HK-2 (cell line): ENCODE measurements around the gene ACACB.

Source experiments
- DNase-seq: peaks from one replicate; pipeline ENCODE4 v3.0.0-alpha.2; 2018; ENCODE audit not compliant: unreplicated experiment

ACACB gene

GRCh38 chr12:109110988-109111495 lies 5.3 kb upstream of the ACACB start:
- DNase-seq: peak; percentile 74

DNA sequence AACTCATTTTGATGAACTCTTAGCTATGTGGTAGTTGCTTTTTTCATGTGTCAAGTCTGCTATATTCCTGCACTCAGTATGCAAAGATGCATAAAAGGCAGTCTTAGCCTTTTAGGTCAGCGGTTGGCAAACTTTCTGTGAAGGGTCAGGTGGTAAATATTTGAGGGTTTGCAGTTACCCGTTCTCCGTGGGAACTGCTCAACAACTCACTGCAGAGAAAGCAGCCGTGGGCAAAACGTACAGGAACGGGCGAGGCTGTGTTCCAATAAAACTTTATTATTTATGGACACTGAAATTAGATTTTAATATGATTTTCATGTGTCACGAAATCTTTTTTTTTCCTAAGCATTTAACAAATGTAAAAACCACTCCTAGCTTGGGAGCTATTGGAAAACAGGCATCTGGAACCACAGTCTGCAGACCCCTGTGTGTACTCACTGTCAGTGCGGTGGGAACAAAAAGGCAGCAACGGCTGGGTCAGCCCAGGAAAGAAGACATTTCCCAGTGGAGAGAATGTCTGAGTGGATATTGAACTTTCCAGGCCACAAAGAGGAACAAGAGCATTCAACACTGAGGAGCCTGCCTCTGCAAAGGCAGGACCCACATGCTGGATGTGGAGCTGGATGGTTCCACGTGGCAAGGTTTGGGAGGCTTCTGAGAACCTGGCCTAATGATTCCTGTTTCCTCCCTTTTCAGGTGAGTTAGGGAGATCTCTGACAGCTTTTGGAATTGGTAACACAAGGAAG lies 3.5 kb upstream of the ACACB start:
- DNase-seq: no peak

DNA sequence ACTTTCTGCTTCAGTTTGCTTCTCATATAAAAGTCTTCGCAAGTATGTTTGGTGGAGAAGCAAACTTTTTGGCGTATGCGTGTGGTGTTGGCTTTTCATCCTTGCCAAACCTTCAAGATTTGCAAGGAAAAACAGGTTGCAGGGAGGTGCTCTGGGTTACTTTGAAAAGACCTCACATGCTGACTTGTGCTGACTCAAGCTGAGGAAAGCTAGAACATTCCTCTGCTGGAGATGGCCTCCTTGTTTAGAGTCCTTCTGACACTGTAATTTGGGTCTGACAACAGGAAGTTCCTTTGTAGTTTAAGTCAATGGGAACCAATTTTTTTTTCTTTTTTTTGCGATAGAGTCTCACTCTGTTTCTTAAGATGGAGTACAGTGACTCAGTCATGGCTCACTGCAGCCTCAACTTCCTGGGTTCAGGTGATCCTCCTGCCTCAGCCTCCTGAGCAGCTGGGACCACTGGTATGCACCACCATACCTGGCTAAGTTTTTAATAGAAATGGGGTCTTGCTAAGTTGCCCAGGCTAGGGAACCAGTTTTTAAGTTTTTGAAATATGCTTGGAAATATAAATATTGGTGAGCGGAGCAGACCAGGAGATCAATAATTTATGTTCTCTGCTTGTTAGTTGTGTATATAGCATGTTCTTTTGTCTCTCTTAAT lies 2.6 kb upstream of the ACACB start:
- DNase-seq: no peak

GRCh38 chr12:109114644-109115043 lies 1.7 kb upstream of the ACACB start:
- no peak for DNase-seq

DNA sequence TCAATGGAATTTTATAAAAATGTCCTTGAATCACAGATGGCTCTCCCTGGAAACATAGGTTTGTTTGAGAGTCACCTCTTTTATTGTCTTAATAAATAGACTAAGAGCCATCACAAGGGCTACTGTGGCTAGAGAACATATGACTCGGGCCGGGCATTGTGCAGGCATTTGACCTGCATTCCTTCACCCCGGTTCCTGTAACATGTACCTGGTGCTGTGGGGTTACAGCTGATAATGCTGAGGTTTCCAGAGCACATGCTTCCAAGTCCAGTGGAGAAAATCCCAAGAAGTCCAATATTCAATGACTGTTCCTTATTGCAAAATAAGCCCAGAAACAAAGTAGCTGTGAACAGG lies 1.0 kb upstream of the ACACB start:
- DNase-seq: no peak

DNA sequence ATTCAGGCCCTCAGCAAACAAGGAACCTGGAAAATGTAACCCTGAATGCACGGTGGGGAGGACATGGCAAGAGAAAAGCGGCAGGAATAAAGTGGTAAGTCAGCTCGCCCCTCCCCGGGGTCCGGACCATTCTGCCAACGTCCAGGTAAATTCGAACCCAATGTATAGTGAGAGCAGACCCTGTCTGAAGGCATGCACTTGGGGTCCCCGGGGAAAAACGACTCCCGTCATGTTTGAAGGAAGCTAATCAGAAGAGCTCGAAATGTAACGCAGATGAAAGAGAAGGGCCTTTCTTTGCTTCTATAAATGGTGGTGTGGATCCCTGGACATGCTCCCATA lies 193 bp downstream of the ACACB start:
- no peak for DNase-seq

- no peak for DNase-seq
These were observed 3.7 kb downstream of the ACACB start for GRCh38 chr12:109120095-109120494.

DNA sequence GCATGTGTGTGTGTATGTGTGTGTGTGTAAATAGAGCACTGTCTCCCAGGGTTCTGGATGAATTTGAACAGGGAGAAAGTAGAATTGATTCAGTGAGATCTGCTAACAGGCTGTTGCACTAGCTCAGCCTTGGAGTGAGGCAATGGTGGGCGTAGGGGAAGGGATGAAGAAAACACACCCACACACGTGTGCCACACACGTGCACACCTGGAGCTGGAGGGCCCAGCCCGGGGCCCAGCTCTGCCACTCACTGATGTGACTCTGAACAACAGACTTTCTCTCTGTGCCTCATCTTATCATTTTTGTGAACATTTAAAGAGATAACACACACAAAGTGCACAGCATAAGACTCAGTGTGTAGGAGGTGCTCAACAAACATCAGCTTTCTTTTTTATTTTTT lies 4.2 kb downstream of the ACACB start:
- no peak for DNase-seq

- DNase-seq: no peak
These were observed 5.0 kb downstream of the ACACB start for GRCh38 chr12:109121346-109121880.

DNA sequence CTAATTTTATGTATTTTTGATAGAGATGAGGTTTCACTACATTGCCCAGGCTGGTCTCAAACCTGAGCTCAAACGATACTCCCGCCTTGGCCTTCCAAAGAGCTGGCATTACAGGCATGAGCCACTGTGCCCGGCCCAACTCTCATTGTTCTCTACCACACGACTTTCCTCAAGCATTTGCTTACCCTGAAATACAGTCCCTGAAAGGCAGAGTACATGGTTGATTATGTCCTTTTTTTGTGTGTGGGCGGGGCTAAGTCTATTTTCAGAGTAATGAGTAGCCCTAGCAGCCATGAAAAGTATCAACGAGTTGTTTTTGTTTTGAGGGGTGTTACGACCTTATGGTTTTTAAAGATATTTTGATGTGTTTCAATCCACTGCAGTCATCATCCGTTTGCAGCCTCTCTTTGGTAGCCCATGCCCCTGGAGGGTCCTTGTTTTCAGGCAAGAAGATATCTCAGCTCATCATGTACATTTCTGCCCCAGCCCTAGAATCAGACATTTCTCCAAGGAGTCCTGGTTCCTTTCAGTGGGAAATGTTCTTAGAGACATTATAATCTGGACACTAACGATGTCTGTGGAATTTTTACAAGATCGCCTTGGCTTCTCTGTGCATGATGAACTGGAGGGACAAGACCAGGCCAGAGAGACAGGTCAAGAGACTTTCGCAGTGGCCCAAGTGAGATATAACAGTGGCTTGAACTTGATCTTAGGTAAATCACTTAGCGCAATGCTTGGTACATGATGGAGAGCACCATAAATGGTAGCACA lies 8.7 kb downstream of the ACACB start:
- DNase-seq: no peak

DNA sequence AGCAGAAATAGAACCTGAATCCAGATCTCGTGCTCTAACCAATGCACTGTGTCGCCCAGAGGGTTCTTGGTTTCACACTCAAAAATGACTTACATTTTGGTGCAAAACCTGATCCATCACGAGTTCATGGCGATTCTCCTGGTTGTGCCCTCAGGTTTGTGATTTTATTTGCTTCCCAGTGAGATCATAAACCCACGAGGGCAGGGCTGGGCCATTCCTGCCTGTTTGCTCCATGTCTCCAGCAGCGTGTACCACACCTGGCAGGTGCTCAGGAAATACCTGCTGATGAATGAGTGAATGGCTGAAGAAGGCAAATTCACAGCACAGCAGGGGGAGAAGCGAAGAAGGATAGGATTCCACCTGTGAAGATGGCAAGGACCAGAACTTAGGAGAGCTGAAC lies 9.4 kb downstream of the ACACB start:
- DNase-seq: no peak

GRCh38 chr12:109126784-109127183 lies 10.4 kb downstream of the ACACB start:
- no peak for DNase-seq

DNA sequence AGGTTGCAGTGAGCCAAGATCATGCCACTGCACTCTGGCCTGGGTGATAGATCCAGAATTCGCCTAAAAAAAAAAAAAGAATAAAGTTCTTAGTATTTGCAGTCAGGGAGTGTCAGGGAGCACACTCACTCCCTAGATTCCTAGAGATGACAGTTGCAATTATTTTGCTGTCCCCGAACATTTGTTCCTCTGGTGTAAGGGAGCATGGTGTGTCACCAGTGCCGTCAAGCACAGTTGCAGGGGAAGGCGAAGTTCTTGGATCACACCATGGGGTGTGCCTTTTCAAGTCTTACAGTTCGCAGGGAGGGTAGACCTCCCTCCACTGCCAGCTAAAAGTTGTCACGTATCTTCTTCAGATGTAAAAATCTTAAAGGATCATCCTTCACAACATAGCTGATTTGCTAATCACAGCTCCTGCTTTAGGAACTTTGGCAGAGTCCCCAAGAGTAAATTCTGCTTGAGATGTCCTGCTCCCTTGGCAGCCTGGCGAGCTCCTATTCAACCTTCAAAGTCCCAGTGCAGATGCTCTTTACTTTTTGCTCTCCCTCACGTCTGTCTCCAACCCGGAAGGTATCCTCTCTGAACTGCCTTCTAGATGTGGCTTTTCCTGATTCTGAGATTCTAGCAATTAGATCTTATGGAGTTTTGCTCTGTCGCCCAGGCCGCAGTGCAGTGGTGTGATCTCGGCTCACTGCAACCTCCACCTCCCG lies 11.3 kb downstream of the ACACB start:
- DNase-seq: no peak

- DNase-seq: no peak
These were observed 14.1 kb downstream of the ACACB start for GRCh38 chr12:109130297-109131153.

DNA sequence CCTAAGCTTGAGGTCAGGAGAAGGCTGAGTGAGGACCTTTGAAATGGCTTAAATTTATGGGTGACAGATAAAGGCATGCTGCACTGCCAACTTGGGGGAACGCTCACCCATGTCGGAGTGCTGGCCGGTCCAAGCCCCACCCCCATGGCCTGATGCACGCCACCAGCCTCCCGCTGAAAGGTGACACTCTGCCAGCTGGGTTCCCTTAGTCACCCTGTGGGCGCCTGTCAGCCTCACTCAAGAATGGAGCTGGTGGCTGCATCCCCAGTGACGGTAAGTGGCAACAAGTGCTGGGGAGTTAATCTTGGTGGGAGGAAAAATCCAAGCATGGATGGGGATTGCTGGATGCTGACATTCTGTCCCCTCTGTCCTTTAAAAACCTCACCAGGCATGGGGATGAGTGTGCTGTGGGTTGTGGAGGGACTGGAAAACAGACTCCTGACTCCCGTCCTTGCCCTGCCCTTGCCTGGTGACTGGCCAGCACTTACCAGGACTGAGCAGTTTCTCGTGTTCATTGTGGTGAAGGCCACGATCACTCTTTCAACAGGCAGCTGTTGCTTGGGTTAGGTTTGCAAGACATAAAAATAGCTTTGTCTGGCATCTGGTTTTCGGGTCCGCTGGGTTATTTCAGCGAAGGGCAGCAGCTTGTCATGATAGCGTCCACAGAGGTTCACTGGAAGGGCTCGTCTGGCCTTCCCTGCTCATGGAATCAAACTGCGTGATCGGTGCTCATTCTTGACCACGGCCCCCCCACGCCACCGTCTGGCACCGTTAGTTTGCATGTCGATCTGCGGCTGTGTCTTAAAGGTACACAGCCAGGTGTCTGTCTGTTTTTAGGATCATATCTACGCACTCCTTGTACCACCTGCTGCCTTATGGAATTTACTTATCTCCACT lies 15.0 kb downstream of the ACACB start:
- DNase-seq: no peak

DNA sequence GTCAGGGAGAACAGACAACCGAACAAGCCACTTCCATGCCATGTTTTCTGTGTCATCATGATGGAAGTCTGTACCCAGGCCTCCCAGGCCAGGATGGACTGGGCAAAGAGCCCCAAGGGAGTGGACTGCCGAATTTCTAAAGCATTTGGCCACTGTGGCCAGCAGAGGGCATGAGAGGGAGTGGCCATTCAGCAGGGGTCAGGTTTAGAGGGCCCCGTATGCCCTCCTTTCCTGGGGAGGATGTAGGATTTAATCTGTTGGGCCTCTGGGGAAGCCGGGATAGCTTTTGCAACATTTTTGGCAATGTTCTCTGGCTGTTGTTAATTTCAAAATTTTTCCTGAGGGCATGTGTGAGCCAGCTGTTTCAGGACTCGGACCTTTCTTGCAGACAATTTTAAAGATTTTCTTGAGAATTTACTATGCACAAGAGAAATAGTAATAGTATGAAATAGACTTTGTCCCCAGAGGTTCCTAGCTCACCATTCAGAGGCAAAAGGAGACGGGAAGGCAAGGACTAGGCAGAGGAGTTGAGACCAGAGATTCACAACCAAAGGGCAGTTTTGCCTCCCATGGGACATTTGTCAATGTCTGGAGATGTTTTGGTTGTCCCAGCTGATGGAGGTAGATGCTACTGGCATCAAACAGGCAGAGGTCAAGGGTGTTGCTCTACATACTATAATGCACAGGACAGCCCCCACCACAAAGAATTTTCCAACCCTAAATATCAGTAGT lies 18.0 kb downstream of the ACACB start:
- DNase-seq: peak; percentile 20

DNA sequence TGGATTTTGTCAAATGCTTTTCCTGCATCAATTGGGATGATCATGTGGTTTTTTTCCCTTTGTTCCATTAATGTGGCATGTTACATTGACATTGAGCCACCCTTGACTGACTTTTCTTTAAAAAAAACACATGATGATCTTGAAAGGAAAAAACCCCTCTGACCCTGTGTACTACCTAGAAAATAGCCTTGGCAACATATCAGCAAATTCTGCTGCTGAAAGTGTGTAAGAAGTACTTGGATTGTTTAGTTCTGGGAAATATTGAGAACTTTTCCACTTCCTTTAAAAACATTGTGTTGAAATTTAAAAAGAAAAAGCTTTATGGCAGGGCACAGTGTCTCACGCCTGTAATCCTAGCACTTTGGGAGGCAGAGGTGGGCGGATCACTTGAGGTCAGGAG lies 20.7 kb downstream of the ACACB start:
- no peak for DNase-seq

GRCh38 chr12:109139360-109139759 lies 23.0 kb downstream of the ACACB start:
- DNase-seq: no peak

GRCh38 chr12:109139791-109140190 lies 23.4 kb downstream of the ACACB start:
- no peak for DNase-seq
